Neural cell (in vitro differentiated cells): ENCODE measurements around the gene SPDEF. TPM values are rescaled to one million over a fixed set of nuclear protein-coding genes. Genes with fewer than 3 reads are reported as not detected.

ENCODE experiments used
- H2AFZ ChIP-seq: fragments of 200-600, 300-800 bp; sonication (generic), shearing (Covaris generic); 2 replicates; pipeline ENCODE4 v1.6.0; 2014; ENCODE audit warnings: low read depth, mild to moderate bottlenecking, antibody characterized with exemption, low read length, moderate library complexity
- H3F3A ChIP-seq: fragments of 200-600 bp; shearing (Covaris generic); 2 replicates; pipeline ENCODE4 v1.6.1; 2016; ENCODE audit warnings: mild to moderate bottlenecking, moderate library complexity, mixed read lengths, antibody characterized with exemption, low read length; ENCODE audit not compliant: insufficient read depth, poor library complexity, severe bottlenecking
- H3K27ac ChIP-seq: fragments of 200-600, 300-800 bp; sonication (generic), shearing (Covaris generic); 2 replicates; pipeline ENCODE4 v1.5.1; 2014; ENCODE audit warnings: mild to moderate bottlenecking, low read length, moderate library complexity
- H3K27me3 ChIP-seq: fragments of 300-800, 200-600 bp; sonication (generic), shearing (Covaris generic); 2 replicates; pipeline ENCODE4 v1.6.0; 2014; ENCODE audit warnings: mild to moderate bottlenecking, low read depth, low read length, moderate library complexity; ENCODE audit not compliant: insufficient read depth
- H3K36me3 ChIP-seq: fragments of 300-800, 200-600 bp; sonication (generic), shearing (Covaris generic); 2 replicates; pipeline ENCODE4 v1.5.1; 2014; ENCODE audit warnings: mild to moderate bottlenecking, antibody characterized with exemption, low read length, moderate library complexity; ENCODE audit not compliant: insufficient read depth
- H3K4me2 ChIP-seq: fragments of 300-800, 200-600 bp; sonication (generic), shearing (Covaris generic); 2 replicates; pipeline ENCODE4 v1.6.0; 2014; ENCODE audit warnings: mild to moderate bottlenecking, low read length
- H3K4me3 ChIP-seq: fragments of 300-800, 200-600 bp; sonication (generic), shearing (Covaris generic); 2 replicates; pipeline ENCODE4 v1.5.1; 2014; ENCODE audit warnings: mild to moderate bottlenecking, low read length, moderate library complexity
- H3K79me2 ChIP-seq: fragments of 200-600 bp; shearing (Covaris generic); replicated peaks from 2 replicates; pipeline ENCODE4 v1.6.0; 2014; ENCODE audit warnings: mild to moderate bottlenecking, low read length, moderate library complexity; ENCODE audit not compliant: insufficient read depth
- H3K9ac ChIP-seq: fragments of 300-800, 200-600 bp; sonication (generic), shearing (Covaris generic); 2 replicates; pipeline ENCODE4 v1.6.1; 2016; ENCODE audit warnings: mild to moderate bottlenecking, low read length, mixed read lengths
- H3K9me2 ChIP-seq: fragments of 200-600 bp; shearing (Covaris generic); 2 replicates; pipeline ENCODE4 v1.6.1; 2016; ENCODE audit warnings: mild to moderate bottlenecking, low read length, mixed read lengths; ENCODE audit not compliant: insufficient read depth
- H3K9me3 ChIP-seq: fragments of 200-600, 300-800 bp; sonication (generic), shearing (Covaris generic); 2 replicates; pipeline ENCODE4 v1.6.1; 2016; ENCODE audit warnings: mild to moderate bottlenecking, mixed run types, low read length, moderate library complexity, mixed read lengths
- H4K20me1 ChIP-seq: fragments of 200-600 bp; shearing (Covaris generic); 2 replicates; pipeline ENCODE4 v1.6.1; 2016; ENCODE audit warnings: mild to moderate bottlenecking, mixed run types; ENCODE audit not compliant: insufficient read depth
- CTCF ChIP-seq: fragments of 450-650 bp; IDR thresholded peaks from 2 replicates; pipeline ENCODE4 v1.5.1; 2014; ENCODE audit warnings: antibody characterized with exemption, mild to moderate bottlenecking, moderate library complexity; ENCODE audit not compliant: poor library complexity, severe bottlenecking
- EP300 ChIP-seq: fragments of 450-650 bp; conservative IDR thresholded peaks from 2 replicates; pipeline ENCODE4 v1.6.1; 2014; ENCODE audit warnings: antibody characterized with exemption, mild to moderate bottlenecking, moderate library complexity; ENCODE audit not compliant: poor library complexity, severe bottlenecking
- EZH2 ChIP-seq: fragments of 200-600, 300-800 bp; shearing (Covaris generic), sonication (generic); IDR thresholded peaks from 2 replicates; pipeline ENCODE4 v1.6.1; 2014; ENCODE audit warnings: antibody characterized with exemption, low read length, borderline replicate concordance, mild to moderate bottlenecking; ENCODE audit not compliant: insufficient read depth, poor library complexity, severe bottlenecking
- MXI1 ChIP-seq: fragments of 450-650 bp; conservative IDR thresholded peaks from 2 replicates; pipeline ENCODE4 v1.6.1; 2014; ENCODE audit warnings: antibody characterized with exemption, mild to moderate bottlenecking; ENCODE audit not compliant: poor library complexity, severe bottlenecking
- POLR2AphosphoS5 ChIP-seq: IDR thresholded peaks from 2 replicates; pipeline ENCODE4 v1.6.1; 2012
- RAD21 ChIP-seq: fragments of 450-650 bp; conservative IDR thresholded peaks from 2 replicates; pipeline ENCODE4 v1.6.1; 2014; ENCODE audit warnings: antibody characterized with exemption, mild to moderate bottlenecking, moderate library complexity
- REST ChIP-seq: IDR thresholded peaks from 2 replicates; pipeline ENCODE4 v1.6.1; 2012; ENCODE audit warnings: borderline replicate concordance
- SMC3 ChIP-seq: fragments of 450-650 bp; conservative IDR thresholded peaks from 2 replicates; pipeline ENCODE4 v1.6.1; 2014; ENCODE audit warnings: antibody characterized with exemption, mild to moderate bottlenecking, moderate library complexity; ENCODE audit not compliant: poor library complexity
- TAF1 ChIP-seq: IDR thresholded peaks from 2 replicates; pipeline ENCODE4 v1.6.1; 2012; ENCODE audit warnings: low read depth
- polyA plus RNA-seq: library from polyadenylated mRNA; depleted of rRNA; stranded (reverse); fragments of >200 nt; gene quantifications from 2 replicates; pipeline ENCODE4 v1.2.3, GENCODE V29; 2014

Gene SPDEF
- polyA plus RNA-seq, 1 donor from 2014 or later = 0.36 TPM

GRCh38 chr6:34564181-34564580 is 8.1 kb upstream of the SPDEF start:
- H3K9ac ChIP-seq = no peak overlapping the region

GRCh38 chr6:34563513-34563870 is 7.4 kb upstream of the SPDEF start:
- Histone ChIP-seq H3K9ac (no peak overlapping the region), H3F3A (no peaks in the 10 kb centered on the region), H3K9me2 (no peaks in the 10 kb centered on the region), H3K4me3 (no peak overlapping the region), H3K27ac (no peak overlapping the region), H2AFZ (no peak overlapping the region), H3K36me3 (no peaks in the 10 kb centered on the region), H4K20me1 (no peaks in the 10 kb centered on the region), H3K27me3 (no peaks in the 10 kb centered on the region), H3K9me3 (no peaks in the 10 kb centered on the region), H3K79me2 (no peaks in the 10 kb centered on the region), H3K4me2 (no peak overlapping the region)
- TF ChIP-seq SMC3 (no peak), CTCF (no peak), RAD21 (no peak)

More at GRCh38 chr6:34564181-34564580, 8.1 kb upstream of the SPDEF start:
- Histone ChIP-seq H3K27me3 (no peaks in the 10 kb centered on the region), H3F3A (no peaks in the 10 kb centered on the region), H3K79me2 (no peaks in the 10 kb centered on the region), H3K9me2 (no peaks in the 10 kb centered on the region), H2AFZ (no peak overlapping the region), H3K4me3 (no peak overlapping the region), H3K9me3 (no peaks in the 10 kb centered on the region), H3K36me3 (no peaks in the 10 kb centered on the region), H3K27ac (no peak overlapping the region), H4K20me1 (no peaks in the 10 kb centered on the region), H3K4me2 (no peak overlapping the region)
- no peak for TF ChIP-seq EP300
- TF ChIP-seq CTCF = no peak
- TF ChIP-seq TAF1 = no peak
- TF ChIP-seq POLR2AphosphoS5 = no peak
- TF ChIP-seq EZH2 = no peak
- TF ChIP-seq REST = no peak
- no peak for TF ChIP-seq RAD21
- no peak for TF ChIP-seq SMC3
- TF ChIP-seq MXI1 = no peak
